ENCODE results near the gene CREB1.
"Not testable (repeated sequence)": the region's sequence is repeated elsewhere in the genome, so short reads cannot be mapped to it uniquely, and the experiment has no call there.

CREB1 gene

DNA sequence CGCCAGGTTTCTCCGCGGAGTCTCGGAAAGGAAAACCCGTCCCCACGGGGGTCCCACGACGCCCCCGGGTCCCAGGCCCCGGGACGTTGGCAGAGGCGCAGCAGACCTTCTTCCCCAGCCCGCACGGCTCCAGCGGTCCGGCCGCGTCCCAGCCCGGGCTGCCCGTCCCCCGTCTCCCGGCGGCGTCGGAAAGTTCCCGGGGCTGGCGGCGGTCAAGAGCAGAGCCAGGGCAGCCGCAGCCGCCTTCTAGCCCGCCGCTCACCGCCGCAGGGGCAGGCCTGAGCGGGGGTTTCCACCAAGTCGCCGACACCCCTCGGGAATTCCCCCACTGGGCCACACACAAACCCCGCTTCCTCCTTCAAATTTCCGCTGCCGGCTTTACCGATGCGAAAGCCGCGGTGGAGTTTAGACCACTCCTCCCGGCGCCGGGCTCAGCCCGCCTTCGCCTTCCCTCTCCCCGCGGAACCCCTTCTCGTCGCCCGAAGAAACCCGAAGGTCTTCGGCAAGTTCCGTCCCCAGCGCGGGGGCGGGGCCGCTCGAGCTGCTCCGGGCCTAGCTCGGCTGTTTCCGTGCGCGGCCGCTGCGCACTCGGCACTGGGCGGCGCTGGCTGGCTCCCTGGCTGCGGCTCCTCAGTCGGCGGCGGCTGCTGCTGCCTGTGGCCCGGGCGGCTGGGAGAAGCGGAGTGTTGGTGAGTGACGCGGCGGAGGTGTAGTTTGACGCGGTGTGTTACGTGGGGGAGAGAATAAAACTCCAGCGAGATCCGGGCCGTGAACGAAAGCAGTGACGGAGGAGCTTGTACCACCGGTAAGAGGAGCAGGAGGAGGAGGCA is at the start of gene CREB1:
Gene CREB1, plus strand, starts transcription at position 633 of the 830 bp plus-strand sequence. CDS start 25,674 bp downstream, outside the sequence.
- DNase-seq: peak; percentile 99

DNA sequence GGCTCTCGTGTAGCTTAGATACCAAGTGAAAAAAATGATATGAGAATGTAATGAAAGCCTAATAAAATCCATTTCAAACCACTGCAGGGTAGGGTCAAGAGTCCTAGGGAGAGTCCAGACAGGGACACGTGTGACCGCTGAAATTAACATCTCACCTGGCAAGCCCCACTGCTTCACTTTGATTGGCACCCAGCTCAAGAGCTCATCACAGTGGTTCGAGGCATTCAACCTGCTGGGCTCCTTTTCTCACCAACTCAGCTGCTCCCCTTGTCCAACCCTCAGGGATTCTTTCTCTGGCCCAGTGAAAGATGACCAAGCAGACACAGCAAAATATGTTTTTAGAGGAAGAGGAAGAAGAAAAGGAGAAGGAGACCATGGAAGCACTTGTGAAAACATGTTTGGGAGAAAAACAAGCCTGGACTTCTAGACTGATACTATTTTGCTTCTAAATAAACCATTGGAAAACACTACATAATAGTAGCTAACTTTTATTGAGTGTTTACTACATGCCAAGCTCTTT is 49.2 kb upstream of the CREB1 start:
- DNase-seq: no peak

DNA sequence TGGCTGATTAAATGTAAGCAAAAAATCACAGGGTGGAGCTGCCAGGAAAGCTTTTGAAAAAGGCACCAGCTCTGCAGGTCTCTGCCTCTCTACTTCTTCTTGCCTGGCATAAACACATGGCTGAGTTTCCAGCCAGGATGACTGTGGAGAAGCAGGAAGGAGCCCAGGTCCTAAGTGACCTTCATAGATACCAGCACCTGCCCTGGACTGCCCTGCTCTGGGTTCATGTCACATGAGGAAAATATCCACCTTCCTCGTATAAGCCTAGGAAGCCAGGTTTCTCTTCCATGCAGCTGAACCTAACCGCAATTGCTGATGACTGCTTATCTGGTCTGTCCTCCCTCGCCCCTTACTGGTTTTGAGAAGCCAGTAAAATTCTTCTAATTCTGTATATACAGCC is 47.8 kb upstream of the CREB1 start:
- DNase-seq: no peak

DNA sequence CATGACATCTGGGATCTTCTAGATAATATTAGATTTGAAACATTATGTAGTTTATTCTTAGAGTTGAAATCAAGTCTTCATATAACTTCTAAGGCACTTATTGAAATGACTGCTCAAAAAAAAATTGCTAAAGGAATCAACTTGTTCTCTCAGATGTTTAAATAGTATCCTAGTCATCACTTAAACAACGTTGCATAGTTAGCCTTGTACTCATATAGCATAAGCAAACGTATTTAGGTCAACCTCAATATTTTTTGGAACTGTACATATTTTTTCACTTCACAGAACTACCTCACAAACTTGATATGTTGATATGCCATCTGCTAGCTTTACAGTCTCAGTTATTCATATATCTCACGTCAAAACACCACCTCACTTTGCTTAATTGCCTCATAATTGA is 47.1 kb upstream of the CREB1 start:
- peak; percentile 66 for DNase-seq

DNA sequence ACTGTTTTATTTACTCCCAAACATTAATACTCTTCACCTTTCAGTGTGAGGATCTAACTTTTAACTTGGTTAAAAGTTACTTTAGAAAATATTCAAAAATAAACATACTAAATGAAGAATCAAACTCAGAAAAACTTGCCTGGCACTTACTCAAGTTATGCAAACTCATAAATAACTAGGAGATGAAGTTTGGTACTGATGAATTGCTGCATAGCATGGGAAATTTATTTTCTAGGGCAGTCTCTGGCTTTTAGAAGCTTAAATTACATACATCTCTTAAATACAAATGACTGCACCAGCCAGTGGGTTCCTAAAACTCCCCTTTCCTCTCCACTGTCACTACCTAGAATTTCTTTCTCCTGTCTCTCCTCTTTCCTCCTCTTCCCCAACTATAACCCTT is 46.7 kb upstream of the CREB1 start:
- DNase-seq: peak; percentile 44

DNA sequence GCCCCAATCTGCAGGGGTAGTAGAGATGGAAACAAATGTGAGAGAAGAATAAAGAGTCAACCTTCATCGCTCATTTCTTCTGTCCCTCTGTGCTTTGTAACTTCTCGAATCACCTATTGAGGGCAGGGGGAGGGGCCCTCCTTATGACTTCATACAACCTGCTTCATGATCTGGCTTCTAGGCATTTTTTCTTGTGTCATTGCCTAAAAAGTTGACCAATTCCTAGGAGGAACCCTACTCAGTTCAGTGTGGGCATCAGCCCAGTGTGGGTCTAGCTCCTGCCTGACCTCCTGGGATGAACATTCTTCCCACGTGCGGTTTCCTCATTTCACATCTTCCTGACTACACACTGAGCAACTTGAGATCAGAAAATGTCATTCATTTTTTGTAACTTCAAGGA is 46.3 kb upstream of the CREB1 start:
- peak; percentile 61 for DNase-seq

DNA sequence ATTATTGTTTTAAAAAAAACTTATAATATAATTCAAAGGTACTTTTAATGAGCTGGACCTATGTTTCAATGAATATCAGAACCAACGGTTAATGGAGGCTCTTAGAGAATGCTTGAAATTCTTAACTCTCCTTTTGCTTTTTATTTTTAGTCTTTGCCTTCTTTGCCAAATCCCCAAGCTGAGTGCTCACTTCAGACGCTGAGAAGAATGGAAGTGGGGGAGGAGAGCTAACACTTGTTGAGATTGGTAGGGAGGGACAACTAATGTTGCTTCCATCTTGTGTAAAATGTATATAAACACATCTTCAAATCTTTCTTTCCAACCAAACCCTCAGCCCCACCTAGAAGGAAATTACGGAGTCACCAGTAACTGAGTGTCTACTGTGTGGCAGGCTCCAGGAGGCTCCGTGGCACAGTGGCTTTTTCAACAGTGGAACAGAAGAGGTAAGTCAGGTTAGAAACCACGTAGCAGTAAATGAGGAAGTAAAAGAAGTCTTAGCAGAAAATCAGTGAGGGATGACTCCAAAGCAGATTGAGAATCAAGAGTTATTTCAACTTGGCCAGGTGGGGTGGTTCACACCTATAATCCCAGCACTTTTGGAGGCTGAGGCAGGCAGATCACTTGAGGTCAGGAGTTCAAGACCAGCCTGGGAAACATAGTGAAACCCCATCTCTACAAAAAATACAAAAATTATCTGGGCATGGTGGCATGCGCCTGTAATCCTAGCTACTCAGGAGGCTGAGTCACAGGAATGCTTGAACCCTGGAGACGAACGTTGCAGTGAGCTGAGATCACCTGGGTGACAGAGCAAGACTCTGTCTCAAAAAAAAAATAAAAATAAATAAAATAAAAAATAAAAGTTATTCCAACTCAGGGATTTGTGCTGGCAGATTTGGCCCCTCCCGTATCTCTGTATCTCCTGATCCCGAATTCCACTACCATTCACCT is 45.0 kb upstream of the CREB1 start:
- peak; percentile 41 for DNase-seq

DNA sequence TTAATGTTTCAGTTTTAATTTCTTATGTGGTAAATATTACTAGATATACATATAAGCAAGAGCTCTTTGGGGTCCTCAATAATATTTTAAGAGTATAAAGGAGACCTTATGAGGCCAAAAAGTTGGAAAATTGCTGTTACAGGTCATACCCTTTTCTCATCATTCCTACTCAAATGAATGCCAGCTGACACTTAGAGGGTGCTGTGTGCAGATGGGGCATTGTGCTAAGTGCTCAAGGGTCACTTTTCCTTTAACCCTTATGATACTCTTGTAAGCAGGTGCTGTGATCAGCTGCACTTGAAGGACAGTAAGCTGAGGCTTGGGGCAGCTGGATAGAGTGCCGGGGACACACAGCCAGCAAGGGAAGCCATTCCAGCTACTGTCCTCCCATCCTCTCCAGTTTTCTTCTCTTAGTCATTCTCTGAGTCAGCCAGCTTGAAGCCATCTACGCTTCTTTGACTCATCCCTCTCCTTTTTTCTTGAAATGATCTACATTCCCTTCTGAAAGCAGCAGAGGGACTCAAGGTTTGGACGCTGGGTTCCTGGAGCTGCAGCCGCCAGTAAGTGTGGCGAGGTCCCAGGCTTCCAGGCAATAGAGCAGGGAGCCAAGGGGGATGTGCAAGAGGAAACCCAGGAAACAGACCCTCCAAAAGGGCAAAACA is 42.0 kb upstream of the CREB1 start:
- DNase-seq: peak; percentile 95

DNA sequence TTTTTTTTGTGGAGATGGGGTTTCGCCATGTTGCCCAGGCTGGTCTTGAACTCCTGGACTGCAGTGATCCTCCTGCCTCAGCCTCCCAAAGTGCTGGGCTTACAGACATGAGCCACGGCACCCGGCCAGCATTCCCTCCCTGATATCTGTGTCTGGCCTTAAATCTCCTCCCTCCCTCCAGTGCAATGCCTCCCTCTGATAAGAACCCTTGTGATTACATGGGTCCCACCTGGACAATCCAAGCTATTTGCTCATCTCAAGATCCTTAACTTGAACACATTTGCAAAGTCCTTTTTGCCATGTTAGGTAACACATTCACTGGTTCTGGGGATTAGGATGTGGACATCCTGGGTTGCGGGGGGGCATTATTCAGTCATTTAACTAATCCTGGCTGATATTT is 40.5 kb upstream of the CREB1 start:
- DNase-seq: no peak

DNA sequence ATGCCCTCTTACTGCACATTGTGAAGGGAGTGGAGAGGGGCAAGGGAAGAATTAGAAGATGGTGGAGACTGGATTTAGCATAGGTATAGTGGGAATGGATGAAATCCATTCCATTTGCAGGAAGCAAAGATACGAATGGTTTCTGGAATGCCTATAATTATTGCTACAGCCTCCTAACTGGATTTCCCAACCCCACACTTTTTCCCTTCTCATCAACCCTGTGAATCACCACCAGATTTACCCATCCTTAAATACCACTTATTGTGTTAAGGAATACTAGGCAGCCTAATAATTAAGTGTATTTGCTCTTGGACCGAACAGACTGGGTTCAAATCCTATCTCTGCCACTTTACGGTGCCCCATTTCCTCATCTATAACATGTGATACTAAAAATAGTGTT is 39.3 kb upstream of the CREB1 start:
- DNase-seq: peak; percentile 27

DNA sequence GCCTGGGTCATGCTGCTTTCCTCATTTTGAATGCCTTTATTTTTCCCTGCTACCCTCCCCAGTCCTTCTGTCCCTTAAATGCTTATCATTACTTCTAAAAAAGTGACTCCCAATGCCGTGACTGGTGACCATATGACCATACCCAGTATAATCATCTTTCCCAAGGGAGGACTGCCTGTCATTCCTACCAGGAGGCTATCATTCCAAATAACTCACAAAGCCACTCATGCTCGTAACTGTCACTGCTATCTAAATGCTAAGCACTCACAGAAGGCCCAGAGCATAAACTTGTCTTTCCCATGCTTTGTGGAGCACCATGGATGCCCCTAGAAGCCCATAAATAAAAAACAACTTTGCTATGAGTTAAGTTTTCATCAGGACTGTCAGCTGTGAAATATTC is 38.7 kb upstream of the CREB1 start:
- no peak for DNase-seq

DNA sequence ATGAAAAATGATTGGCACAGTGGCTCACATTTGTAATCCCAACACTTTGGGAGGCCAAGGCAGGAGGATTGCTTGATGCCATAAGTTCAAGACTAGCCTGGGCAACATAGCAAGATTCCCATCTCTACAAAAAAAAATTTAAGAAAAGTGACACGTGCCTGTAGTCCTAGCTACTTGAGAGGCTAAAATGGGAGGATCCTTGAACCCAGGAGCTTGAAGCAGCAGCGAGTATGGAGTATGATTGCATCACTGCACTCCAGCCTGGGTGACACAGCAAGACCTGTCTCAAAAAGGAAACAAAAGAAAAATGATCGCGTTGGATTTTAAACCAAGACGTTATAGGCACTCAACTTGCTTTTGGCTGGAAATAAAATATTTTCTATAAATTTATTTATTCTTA is 37.8 kb upstream of the CREB1 start:
- no peak for DNase-seq

DNA sequence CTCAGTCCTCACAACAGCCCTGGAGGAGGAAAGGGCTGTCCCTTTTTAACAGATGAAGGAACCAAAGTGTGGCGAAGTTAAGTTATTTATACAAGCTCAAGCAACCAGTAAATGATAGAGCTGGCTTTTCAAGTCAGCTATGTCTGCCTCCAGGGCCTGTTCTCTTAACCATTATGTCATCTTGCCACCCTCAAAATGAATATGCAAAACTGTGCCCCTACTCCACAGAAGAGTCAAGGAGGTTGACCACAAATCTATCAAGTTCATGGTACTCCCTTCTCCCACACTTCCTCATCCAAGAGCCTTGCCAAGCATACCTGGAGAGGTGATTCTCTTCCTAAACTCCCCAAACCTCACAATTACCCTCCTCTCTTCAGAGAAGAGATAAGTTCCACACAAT is 37.3 kb upstream of the CREB1 start:
- DNase-seq: no peak

DNA sequence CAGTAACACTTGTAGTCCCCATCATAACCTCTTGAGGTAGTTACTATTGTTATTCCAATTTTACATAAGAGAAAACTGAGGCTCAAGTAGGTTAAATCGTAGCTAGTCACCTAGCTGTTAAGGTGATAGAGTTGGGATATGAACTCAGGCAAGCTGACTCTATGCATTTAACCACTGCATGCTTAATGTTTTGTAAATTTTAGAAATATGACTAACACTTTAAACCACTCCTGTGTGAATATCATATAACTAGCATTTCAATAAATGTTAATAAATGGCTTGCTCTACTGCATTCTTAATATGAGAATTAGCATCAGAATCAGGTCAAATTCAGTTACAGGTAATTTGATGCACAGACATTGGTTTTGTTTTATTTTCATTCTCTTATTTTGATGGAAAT is 35.6 kb upstream of the CREB1 start:
- DNase-seq: no peak

DNA sequence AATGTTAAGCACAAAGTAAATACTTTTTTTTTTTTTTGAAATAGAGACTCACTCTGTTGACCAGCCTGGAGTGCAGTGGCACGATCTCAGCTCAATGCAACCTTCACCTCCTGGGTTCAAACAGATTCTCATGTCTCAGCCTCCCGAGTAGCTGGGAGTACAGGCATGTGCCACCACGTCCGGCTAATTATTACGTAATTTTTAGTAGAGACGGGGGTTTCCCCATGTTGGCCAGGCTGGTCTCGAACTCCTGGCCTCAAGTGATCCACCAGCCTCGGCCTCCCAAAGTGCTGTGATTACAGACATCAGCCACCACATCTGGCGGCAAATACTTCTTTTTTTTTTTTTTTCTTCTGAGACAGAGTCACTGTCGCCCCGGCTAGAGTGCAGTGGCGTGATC is 32.8 kb upstream of the CREB1 start:
- DNase-seq: not testable (repeated sequence)

DNA sequence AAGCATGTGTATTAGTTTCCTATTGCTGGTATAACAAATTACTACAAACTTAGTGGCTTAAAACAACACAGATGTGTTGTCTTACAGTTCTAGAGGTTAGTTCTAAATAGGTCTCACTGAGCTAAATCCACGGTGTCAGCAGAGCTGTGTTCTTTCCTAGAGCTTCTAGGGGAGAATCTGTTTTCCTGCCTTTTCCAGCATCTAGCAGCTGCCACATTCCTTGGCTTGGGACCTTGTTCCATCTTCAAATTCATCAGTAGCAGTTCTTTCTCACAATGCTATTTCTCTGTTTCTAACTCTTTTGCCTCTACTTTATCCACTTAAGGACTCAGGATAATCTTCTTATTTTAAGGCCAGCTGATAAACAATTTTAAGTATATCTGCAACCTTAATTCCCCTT is 32.2 kb upstream of the CREB1 start:
- DNase-seq: no peak

DNA sequence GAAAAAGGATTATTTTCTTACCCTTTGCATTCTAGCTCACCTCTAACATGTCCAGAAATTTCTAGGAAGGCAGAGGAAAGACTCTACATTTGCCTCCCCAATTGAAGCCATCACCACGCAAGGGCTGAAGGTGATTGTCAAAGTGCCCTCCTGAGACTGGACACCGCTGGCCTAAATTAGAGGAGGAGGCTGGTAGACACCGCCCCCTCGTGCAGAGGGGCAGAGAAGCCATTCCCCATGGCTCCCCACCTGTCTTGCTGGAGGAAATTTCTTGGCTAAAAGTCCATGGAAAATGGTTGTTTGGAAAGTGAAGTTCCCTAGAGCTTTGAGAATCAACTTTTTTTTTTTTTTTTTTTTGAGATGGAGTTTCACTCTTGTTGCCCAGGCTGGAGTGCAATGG is 31.3 kb upstream of the CREB1 start:
- DNase-seq: no peak

DNA sequence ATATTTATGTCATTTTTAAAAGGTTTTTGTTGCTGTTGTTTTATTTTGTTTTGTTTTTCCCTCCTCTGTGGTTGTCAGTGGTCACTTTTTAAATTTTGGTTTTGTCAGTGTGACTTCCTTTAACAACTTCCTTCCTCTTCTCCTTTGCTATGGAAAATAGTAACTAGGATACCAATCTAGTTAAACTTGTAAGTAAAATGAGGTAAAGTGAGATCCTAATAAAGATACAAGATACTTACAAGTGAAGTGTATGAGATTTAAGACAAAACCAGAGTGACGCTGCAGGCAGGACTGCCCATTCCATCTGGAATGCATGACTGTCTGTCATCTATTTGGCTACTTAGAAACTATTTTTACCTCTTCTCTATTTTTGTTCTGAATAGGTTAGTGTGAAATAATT is 30.6 kb upstream of the CREB1 start:
- no peak for DNase-seq

DNA sequence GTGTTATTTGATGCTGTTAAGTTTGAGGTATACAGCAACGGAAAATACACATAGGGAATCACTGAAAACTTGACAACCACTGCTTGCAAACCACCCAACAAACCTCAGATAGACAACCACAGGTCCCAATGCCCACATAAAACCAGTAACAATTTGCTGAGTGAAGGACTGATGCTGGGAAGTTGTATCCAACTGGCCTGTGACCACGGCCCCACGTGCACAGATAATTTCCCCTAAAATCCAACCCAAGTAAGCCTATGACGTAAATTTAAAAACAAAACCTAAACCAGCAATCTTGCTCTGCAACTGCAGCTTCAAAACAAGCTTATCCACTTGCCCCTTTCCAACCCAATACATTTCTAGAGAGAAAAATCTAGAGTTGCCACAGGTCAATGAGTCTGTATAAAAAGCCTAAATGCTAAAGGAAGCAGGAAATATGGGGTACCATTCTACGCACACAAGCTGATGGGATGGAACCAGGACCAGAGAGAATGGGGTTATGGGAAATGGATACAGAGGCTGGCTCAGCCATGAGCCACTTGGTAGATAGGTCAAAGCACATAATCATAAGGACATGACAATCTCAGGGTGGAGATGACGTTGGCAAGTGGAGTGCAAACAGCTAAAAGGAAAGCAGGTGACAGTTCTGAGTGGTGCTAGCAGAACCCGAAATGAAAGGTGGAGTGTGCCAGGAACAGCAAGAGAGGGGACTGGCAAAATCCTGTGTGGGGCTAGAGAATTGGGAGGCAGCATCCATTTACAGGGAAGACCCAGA is 27.8 kb upstream of the CREB1 start:
- DNase-seq: no peak

DNA sequence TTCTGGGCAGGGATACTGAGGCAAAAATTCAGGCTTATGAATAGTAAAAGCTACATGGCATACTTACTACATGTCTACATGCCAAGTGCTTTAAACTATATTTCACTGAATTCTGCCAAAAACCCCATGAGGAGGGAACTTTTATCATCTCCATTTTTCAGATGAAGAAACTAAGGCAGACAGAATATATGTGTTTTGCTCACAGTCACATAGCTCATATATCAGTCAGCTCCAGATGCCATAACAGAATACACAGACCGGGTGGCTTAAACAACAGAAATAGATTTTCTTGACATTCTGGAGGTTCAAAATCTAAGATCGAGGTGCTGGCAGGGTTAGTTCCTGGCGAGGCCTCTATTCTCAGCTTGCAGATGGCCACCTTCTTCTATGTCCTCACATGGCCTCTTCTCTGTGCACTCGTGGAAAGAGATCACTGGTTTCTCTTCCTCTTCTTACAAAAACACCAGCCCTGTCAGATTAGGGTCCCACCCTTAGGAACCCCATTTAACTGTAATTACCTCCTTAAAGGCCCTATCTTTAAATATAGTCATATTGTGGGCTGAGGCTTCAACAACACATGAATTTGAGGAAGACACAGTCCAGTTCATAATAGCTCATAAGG is 27.1 kb upstream of the CREB1 start:
- no peak for DNase-seq

DNA sequence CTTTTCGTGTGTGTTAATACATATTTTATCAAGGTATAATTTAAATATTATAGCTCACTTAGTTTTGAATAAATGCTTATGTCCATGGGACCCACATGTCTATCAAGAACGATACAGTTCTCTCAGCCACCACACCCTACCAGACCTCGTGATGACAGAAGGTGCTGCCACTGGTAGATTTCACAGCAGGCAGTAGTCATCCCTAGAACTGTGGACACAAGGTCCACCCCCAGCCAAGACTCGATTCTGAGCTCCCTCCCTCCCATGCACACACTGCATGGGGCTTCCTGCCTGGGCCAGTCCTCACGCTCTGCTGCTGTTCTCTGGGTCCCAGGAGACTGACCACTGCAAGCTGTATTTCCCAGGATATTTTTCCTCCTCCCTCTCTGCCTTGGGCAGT is 26.5 kb upstream of the CREB1 start:
- peak; percentile 75 for DNase-seq

Data from fibroblast of upper back skin (primary cell).